Left lung (tissue), 10 donors: ENCODE results near the gene RPP38. TPM values are rescaled to one million over a fixed set of nuclear protein-coding genes. Genes with fewer than 3 reads are reported as not detected.

Experiments
- ATAC-seq: fragments of 200-7000 bp; cut with Tn5 transposase; one replicate; pipeline ENCODE4 v1.9.1; 2020; ENCODE audit warnings: moderate library complexity
- DNase-seq, 4 donors: peaks; one replicate each; pipeline ENCODE4 v3.0.0-alpha.2; 2013 to 2020
- H3K27ac ChIP-seq, 2 donors: fragments of 200-600 bp; sonication (generic) in 1 of 2; one replicate each; pipeline versions ENCODE4 v1.5.0 to v1.8.0; 2020 to 2021
- H3K27me3 ChIP-seq, 2 donors: fragments of 200-600 bp; sonication (generic) in 1 of 2; one replicate each; pipeline versions ENCODE4 v1.5.0 to v1.8.0; 2020 to 2021
- H3K36me3 ChIP-seq, 2 donors: fragments of 200-600 bp; sonication (generic) in 1 of 2; one replicate each; pipeline versions ENCODE4 v1.5.0 to v1.8.0; 2020 to 2021
- H3K4me1 ChIP-seq, 2 donors: fragments of 200-600 bp; one replicate each; pipeline ENCODE4 v1.8.0; 2021
- H3K4me3 ChIP-seq, 2 donors: fragments of 200-600 bp; sonication (generic) in 1 of 2; one replicate each; pipeline versions ENCODE4 v1.5.0 to v1.8.0; 2020 to 2021; ENCODE audit warnings: mild to moderate bottlenecking in 1 of 2
- H3K9me3 ChIP-seq, 2 donors: fragments of 200-600 bp; sonication (generic) in 1 of 2; one replicate each; pipeline versions ENCODE4 v1.5.0 to v1.8.0; 2020 to 2021
- CTCF ChIP-seq, 2 donors: fragments of 200-600 bp; sonication (generic) in 1 of 2; IDR thresholded peaks; one replicate each; pipeline versions ENCODE4 v1.5.0 to v1.8.0; 2021; ENCODE audit warnings: antibody characterized with exemption in 2 of 2
- intact Hi-C, 2 donors: fragments of 100-400 bp; cut with DNase I; formaldehyde crosslinking; loops; one replicate each; pipeline versions ENCODE4 v1.11.2 to v1.14.2; 2022
- polyA plus RNA-seq, 6 donors: library from polyadenylated mRNA; unstranded; fragments of 120-200 nt; gene quantifications; one replicate each; pipeline ENCODE4 v1.2.1, GENCODE V29; 2013; ENCODE audit not compliant: insufficient read length in 6 of 6
- total RNA-seq, 2 donors: library from RNA; stranded (reverse); fragmentation: NEBNext Ultra II Directional; extraction: Animal tissue kit (Norgen Biotek cat#: 25700); gene quantifications; one replicate each; pipeline ENCODE4 v1.2.1, GENCODE V29; 2021
- donor health status: DM: no; HTN: yes; CAD: no.
- donor health status: DM: no; HTN: no; CAD: no.

RPP38 gene
- total and polyA plus RNA-seq, 8 donors = 11.7 to 27.4 (median 25.4) TPM

DNA sequence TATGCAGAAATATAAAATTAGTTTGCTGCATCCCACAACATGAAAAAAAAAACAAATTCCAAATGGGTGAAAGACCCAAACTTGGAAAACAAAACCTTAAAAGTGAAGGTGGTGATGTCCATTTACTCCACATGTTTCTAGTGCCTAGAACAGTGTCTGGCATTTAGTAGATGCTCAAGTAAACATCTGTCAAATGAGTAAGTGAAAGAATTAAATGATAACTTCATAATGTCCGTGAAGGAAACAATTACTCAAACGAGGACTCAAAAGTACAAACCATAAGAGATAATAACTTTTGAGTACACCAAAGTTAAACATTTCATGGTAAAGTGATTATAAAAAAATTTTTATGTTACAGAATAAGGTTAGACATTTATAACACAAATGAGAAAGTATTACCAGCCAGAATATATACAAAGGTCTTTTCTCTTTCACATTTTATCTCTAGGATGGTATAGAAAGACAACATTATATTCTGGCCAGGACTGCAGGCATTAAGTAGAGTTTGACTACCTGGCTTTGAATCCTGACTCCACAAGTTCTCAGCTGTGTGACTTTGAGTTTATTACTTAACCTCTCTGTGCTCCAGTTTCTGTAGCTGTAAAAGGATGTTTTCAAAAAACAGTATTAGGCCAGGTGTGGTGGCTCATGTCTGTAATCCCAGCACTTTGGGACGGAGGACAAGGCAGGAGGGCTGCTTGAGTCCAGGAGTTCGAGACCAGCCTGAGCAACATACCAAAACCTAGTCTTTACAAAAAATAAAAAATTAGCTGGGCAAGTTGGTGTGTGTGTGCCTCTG is 50.6 kb downstream of the RPP38 start:
- H3K27ac ChIP-seq = no peak overlapping the region
- DNase-seq = no peak
- ATAC-seq = no peak
- no peaks in the 10 kb centered on the region for H3K36me3 ChIP-seq
- H3K9me3 ChIP-seq = no peaks in the 10 kb centered on the region
- H3K4me3 ChIP-seq = no peak overlapping the region
- TF ChIP-seq CTCF (IDR thresholded peaks at IDR 0.05) = no peak
- no peaks in the 10 kb centered on the region for H3K4me1 ChIP-seq
- H3K27me3 ChIP-seq = no peaks in the 10 kb centered on the region
- intact Hi-C loops = no loop called here

DNA sequence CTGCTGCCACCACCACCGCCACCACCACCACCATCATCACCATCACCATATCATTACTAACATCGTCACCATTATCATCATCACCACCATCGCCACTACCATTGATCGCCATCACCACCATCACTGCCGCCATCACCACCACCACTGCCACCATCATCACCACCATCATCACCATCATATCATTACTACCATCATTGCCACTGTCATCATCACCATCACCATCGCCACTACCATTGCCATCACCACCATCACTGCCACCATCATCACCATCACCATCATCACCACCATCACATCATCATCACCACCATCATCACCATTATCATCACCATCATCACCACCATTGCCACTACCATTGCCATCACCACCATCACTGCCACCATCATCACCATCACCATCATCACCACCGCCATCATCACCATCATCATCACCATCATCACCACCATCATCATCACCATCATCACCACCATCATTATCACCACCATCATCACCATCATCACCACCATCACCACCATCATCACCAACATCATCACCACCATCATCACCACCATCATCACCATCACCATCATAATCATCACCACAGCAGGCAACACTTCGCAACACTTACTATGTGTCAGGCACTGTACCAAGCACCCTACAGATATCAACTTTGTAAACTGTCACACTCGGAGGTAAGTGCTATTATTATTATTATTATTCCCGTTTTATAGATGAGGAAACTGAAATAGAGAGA is 52.1 kb downstream of the RPP38 start:
- no peak for ATAC-seq
- TF ChIP-seq CTCF (IDR thresholded peaks at IDR 0.05) = no peak
- H3K9me3 ChIP-seq = no peaks in the 10 kb centered on the region

GRCh38 chr10:15150563-15150962 is 53.4 kb downstream of the RPP38 start:
- no peaks in the 10 kb centered on the region for H3K4me1 ChIP-seq
- H3K36me3 ChIP-seq = no peaks in the 10 kb centered on the region
- no peak for DNase-seq
- no peak for TF ChIP-seq CTCF (IDR thresholded peaks at IDR 0.05)
- no peaks in the 10 kb centered on the region for H3K9me3 ChIP-seq
- H3K27me3 ChIP-seq = no peaks in the 10 kb centered on the region
- H3K27ac ChIP-seq = no peak overlapping the region
- no peak for ATAC-seq
- intact Hi-C loops = no loop called here
- no peak overlapping the region for H3K4me3 ChIP-seq

More for the DNA sequence above, 52.1 kb downstream of the RPP38 start:
- no peaks in the 10 kb centered on the region for H3K36me3 ChIP-seq
- no peak for DNase-seq
- no peak overlapping the region for H3K4me3 ChIP-seq
- H3K27ac ChIP-seq = no peak overlapping the region
- H3K4me1 ChIP-seq = no peaks in the 10 kb centered on the region
- H3K27me3 ChIP-seq = no peaks in the 10 kb centered on the region
- intact Hi-C loops = no loop called here

- H3K27me3 ChIP-seq = no peaks in the 10 kb centered on the region
- no peaks in the 10 kb centered on the region for H3K36me3 ChIP-seq
- no peaks in the 10 kb centered on the region for H3K9me3 ChIP-seq
- intact Hi-C loops = no loop called here
- ATAC-seq (no peak), DNase-seq (no peak)
- no peak overlapping the region for H3K4me3 ChIP-seq
- TF ChIP-seq CTCF (IDR thresholded peaks at IDR 0.05) = no peak
- H3K4me1 ChIP-seq = no peaks in the 10 kb centered on the region
- H3K27ac ChIP-seq = no peak overlapping the region
Observed at GRCh38 chr10:15152556-15152955, 55.4 kb downstream of the RPP38 start.

Other genes with a start within 250 kb of the RPP38 start
- gene SUV39H2, start 218.5 kb upstream of the RPP38 start, total RNA-seq = 10 to 100 TPM; 10.1 to 10.9 TPM
- 10 to 100 TPM; 15.7 to 18.5 (median 17.0) TPM for gene SUV39H2, start 218.5 kb upstream of the RPP38 start, polyA plus RNA-seq
- 10 to 100 TPM in 1 of 2 donors, 1 to 10 TPM in 1; 8.3 to 11.0 TPM for gene DCLRE1C, start 143.3 kb upstream of the RPP38 start, total RNA-seq
- 10 to 100 TPM; 17.5 to 24.6 (median 20.4) TPM for gene DCLRE1C, start 143.3 kb upstream of the RPP38 start, polyA plus RNA-seq
- not detected for gene MEIG1, start 138.0 kb upstream of the RPP38 start, total RNA-seq
- 1 to 10 TPM in 5 of 6 donors, under 1 TPM in 1; 0.86 to 1.8 (median 1.3) TPM for gene MEIG1, start 138.0 kb upstream of the RPP38 start, polyA plus RNA-seq
- gene OLAH, start 53.4 kb upstream of the RPP38 start, total RNA-seq = 10 to 100 TPM in 1 of 2 donors, under 1 TPM in 1; 0.55 to 19.0 TPM
- gene OLAH, start 53.4 kb upstream of the RPP38 start, polyA plus RNA-seq = under 1 TPM in 3 of 6 donors, not detected in 3; 0.08 to 0.34 (median 0.24) TPM
- gene ACBD7, start 8.6 kb upstream of the RPP38 start, total RNA-seq = 1 to 10 TPM in 1 of 2 donors, under 1 TPM in 1; 0.21 to 1.3 TPM
- 1 to 10 TPM; 4.3 to 9.2 (median 6.1) TPM for gene ACBD7, start 8.6 kb upstream of the RPP38 start, polyA plus RNA-seq
- gene NMT2, start 71.3 kb downstream of the RPP38 start, total RNA-seq = 10 to 100 TPM in 1 of 2 donors, 1 to 10 TPM in 1; 9.2 to 11.3 TPM
- gene NMT2, start 71.3 kb downstream of the RPP38 start, polyA plus RNA-seq = 10 to 100 TPM; 33.3 to 38.5 (median 35.6) TPM